HepG2 (cell line): ENCODE data around the gene TXNL4B. TPM values are rescaled to one million over a fixed set of nuclear protein-coding genes. Genes with fewer than 3 reads are reported as not detected.

Experiments used
- ATAC-seq: fragments of 200-7000 bp; cut with Tn5 transposase; 3 replicates; pipeline ENCODE4 v1.9.1; 2020; ENCODE audit warnings: mild to moderate bottlenecking, moderate library complexity
- BruUV-seq: library from RNA; stranded (reverse); fragments of 400-500 nt; replicated peaks from 2 replicates; lab custom pipeline; 2021; lab: Mats Ljungman, UMichigan
- CTCF ChIA-PET: fragments of 300-600 bp; formaldehyde crosslinking; extraction: SDS; loops from one replicate; lab custom pipeline; 2021; ENCODE audit warnings: low total read pairs, inconsistent platforms, low intra/inter-chr PET ratio; lab: Yijun Ruan, JAX
- POLR2A ChIA-PET: fragments of 350-600 bp; sonication (Branson Sonifier 250); formaldehyde crosslinking; loops from one replicate; lab custom pipeline; 2020; ENCODE audit warnings: antibody characterized with exemption, inconsistent platforms; lab: Yijun Ruan, JAX
- DNase-seq: peaks from one replicate; pipeline ENCODE4 v3.0.0-alpha.2; 2015; ENCODE audit warnings: low spot score
- FAIRE-seq: peaks from 3 replicates; lab custom pipeline; 2011; peaks lifted over from hg19 to GRCh38; lab: Jason Lieb, UNC
- H2AFZ ChIP-seq: one replicate; pipeline ENCODE4 v1.6.1; 2011; ENCODE audit warnings: low read length, inconsistent platforms
- H3K27ac ChIP-seq: fragments of 300-600 bp; 3 replicates; pipeline ENCODE4 v1.8.0; 2011; ENCODE audit warnings: mixed run types, mild to moderate bottlenecking, mixed read lengths, low read length, inconsistent platforms; ENCODE audit not compliant: insufficient read depth; ENCODE audit errors: extremely low read length
- H3K27me3 ChIP-seq, 2 experiments: fragments of 200-600 bp in 1 of 2; 2 replicates in 1 of 2; 3 replicates in 1 of 2; pipeline versions ENCODE4 v1.6.0 to v1.8.0; 2011; ENCODE audit warnings: low read length in 2 of 2, mild to moderate bottlenecking in 2 of 2, moderate library complexity in 2 of 2, inconsistent platforms in 1 of 2; ENCODE audit not compliant: insufficient read depth in 2 of 2, control insufficient read depth in 1 of 2
- H3K36me3 ChIP-seq, 2 experiments: fragments of 200-600 bp in 1 of 2; replicated peaks in 1 of 2; 2 replicates in 1 of 2; 3 replicates in 1 of 2; pipeline versions ENCODE4 v1.5.1 to v1.8.0; 2011; ENCODE audit warnings: low read length in 2 of 2, inconsistent platforms in 1 of 2; ENCODE audit not compliant: insufficient read depth in 2 of 2, control insufficient read depth in 1 of 2
- H3K4me1 ChIP-seq: 2 replicates; pipeline ENCODE4 v1.5.1; 2012; ENCODE audit warnings: low read length, inconsistent platforms; ENCODE audit not compliant: insufficient read depth
- H3K4me2 ChIP-seq: 2 replicates; pipeline ENCODE4 v1.6.0; 2011; ENCODE audit warnings: low read depth, low read length, inconsistent platforms
- H3K4me3 ChIP-seq, 3 experiments: fragments of 200-600 bp in 1 of 3; sonication (generic), shearing (Covaris generic) in 1 of 3; replicated peaks in 1 of 3; 2 replicates each; pipeline ENCODE4 v1.5.1; 2011 to 2016; ENCODE audit warnings: low read length in 3 of 3, inconsistent platforms in 2 of 3, low read depth in 2 of 3, mild to moderate bottlenecking in 2 of 3, control low read depth in 1 of 3, mixed read lengths in 1 of 3; ENCODE audit not compliant: insufficient read depth in 1 of 3
- H3K79me2 ChIP-seq: one replicate; pipeline ENCODE4 v1.6.1; 2011; ENCODE audit warnings: low read length, inconsistent platforms; ENCODE audit not compliant: insufficient read depth
- H3K9ac ChIP-seq: 2 replicates; pipeline ENCODE4 v1.6.0; 2011; ENCODE audit warnings: mild to moderate bottlenecking, low read depth, low read length, inconsistent platforms; ENCODE audit not compliant: insufficient read depth
- H3K9me3 ChIP-seq: 2 replicates; pipeline ENCODE4 v1.5.1; 2012; ENCODE audit warnings: mild to moderate bottlenecking, low read length
- H4K20me1 ChIP-seq: 2 replicates; pipeline ENCODE4 v1.6.0; 2011; ENCODE audit warnings: inconsistent platforms, mild to moderate bottlenecking, low read length, moderate library complexity; ENCODE audit not compliant: insufficient read depth
- CHD4 ChIP-seq: fragments of 200-600 bp; sonication (generic); IDR thresholded peaks from 2 replicates; pipeline ENCODE4 v1.7.0; 2017; ENCODE audit warnings: mild to moderate bottlenecking, low read length, borderline replicate concordance
- CTCF ChIP-seq: sonication (generic); formaldehyde crosslinking; IDR thresholded peaks from 2 replicates; pipeline ENCODE4 v1.5.0; 2020; ENCODE audit warnings: mild to moderate bottlenecking, missing genetic modification reagents, moderate library complexity
- SP1 ChIP-seq, 2 experiments: fragments of 450-650 bp in 1 of 2; sonication (generic) in 1 of 2; formaldehyde crosslinking in 1 of 2; IDR thresholded peaks; 2 replicates each; pipeline versions ENCODE4 v1.4.0 to v1.6.1; 2016 to 2020; ENCODE audit warnings: missing genetic modification reagents in 1 of 2
- ZBTB44 ChIP-seq: sonication (generic); formaldehyde crosslinking; IDR thresholded peaks from 2 replicates; pipeline ENCODE4 v1.4.0; 2020; ENCODE audit warnings: missing genetic modification reagents
- ZFP90 ChIP-seq: sonication (generic); formaldehyde crosslinking; IDR thresholded peaks from 2 replicates; pipeline ENCODE4 v1.8.0; 2022; ENCODE audit warnings: missing genetic modification reagents, mild to moderate bottlenecking, inconsistent platforms, borderline replicate concordance
- ZNF337 ChIP-seq: sonication (generic); formaldehyde crosslinking; IDR thresholded peaks from 2 replicates; pipeline ENCODE4 v1.5.1; 2020; ENCODE audit warnings: missing genetic modification reagents, low read depth, mild to moderate bottlenecking, borderline replicate concordance
- ZNF354B ChIP-seq: sonication (generic); formaldehyde crosslinking; IDR thresholded peaks from 2 replicates; pipeline ENCODE4 v1.8.0; 2022; ENCODE audit warnings: mild to moderate bottlenecking, missing genetic modification reagents
- ZNF660 ChIP-seq: sonication (generic); formaldehyde crosslinking; IDR thresholded peaks from 2 replicates; pipeline ENCODE4 v1.5.1; 2020; ENCODE audit warnings: mild to moderate bottlenecking, low read depth, missing genetic modification reagents, borderline replicate concordance
- WGBS: methylation state at CpG from one replicate; pipeline ENCODE4 v1.1.6; 2017; ENCODE audit warnings: low lambda C conversion rate; 5-methylcytosine and 5-hydroxymethylcytosine counted together
- in situ Hi-C: cut with HindIII; loops from 2 replicates; pipeline ENCODE4 v1.10.0; 2017; ENCODE audit warnings: low pct_unique_long_range_greater_than_20kb; ENCODE audit not compliant: extremely low pct_ligation_motif_present
- intact Hi-C: fragments of 100-400 bp; cut with micrococcal nuclease; formaldehyde crosslinking; loops from one replicate; pipeline ENCODE4 v1.10.0; 2022; ENCODE audit not compliant: unreplicated experiment
- polyA plus RNA-seq, 8 experiments: library from polyadenylated mRNA; depleted of rRNA in 3 of 8; stranded (reverse) in 7 of 8; unstranded in 1 of 8; fragments of >200 nt; fragmentation: Illumina TruSeq in 4 of 8; extraction: Trizol in 4 of 8; gene quantifications; 2 replicates each; pipeline versions ENCODE4 v1.2.1 to v1.2.3, GENCODE V29; 2011 to 2016; ENCODE audit warnings: low read depth in 4 of 8, missing spikeins in 1 of 8, mixed read lengths in 1 of 8; ENCODE audit not compliant: insufficient read depth in 1 of 8
- total RNA-seq, 5 experiments: library from RNA; depleted of rRNA; stranded (reverse); fragments of >200 nt; fragmentation: Illumina TruSeq; extraction: Trizol; gene quantifications; 2 replicates each; pipeline ENCODE4 v1.2.3, GENCODE V29; 2016; ENCODE audit warnings: low read depth in 1 of 5
- TF ChIP-seq, protein P1 (sequence below): sonication (generic); formaldehyde crosslinking; IDR thresholded peaks from 2 replicates; pipeline ENCODE4 v1.8.1; 2023; ENCODE audit warnings: mild to moderate bottlenecking, missing genetic modification reagents
- TF ChIP-seq, protein P2 (sequence below): sonication (generic); formaldehyde crosslinking; IDR thresholded peaks from 2 replicates; pipeline ENCODE4 v1.4.0; 2020; ENCODE audit warnings: missing genetic modification reagents
- TF ChIP-seq, protein P3 (sequence below): sonication (generic); formaldehyde crosslinking; IDR thresholded peaks from 2 replicates; pipeline ENCODE4 v1.9.0; 2021; ENCODE audit warnings: missing genetic modification reagents, borderline replicate concordance

The TXNL4B gene
- total and polyA plus RNA-seq, 2 of the 13 experiments (the other 11 are each of a cell fraction or from before 2014, with no cell fraction given): 17.4 to 18.3 TPM

DNA sequence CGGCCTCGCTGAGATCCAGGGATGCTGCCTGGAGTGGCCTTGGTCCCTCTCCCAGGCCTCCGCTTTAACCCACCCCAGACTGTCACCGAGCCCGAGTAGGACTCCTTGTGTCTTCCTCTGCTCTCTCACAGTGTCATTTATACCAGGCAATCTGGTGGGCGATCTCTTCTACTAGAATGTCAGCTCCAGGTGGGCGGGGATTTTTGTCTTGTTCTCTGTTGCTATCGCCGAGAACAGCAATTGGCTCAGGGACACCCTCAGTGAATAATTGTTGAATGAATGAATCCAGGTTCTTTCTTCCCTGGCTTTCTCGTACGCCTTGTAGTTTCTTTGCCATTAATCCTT is 818 bp upstream of the TXNL4B start (continued):
- TF ChIP-seq, protein P1, sequence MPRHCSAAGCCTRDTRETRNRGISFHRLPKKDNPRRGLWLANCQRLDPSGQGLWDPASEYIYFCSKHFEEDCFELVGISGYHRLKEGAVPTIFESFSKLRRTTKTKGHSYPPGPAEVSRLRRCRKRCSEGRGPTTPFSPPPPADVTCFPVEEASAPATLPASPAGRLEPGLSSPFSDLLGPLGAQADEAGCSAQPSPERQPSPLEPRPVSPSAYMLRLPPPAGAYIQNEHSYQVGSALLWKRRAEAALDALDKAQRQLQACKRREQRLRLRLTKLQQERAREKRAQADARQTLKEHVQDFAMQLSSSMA (CRISPR knock-in tag): no peak
- TF ChIP-seq ZNF660 (no peak), CHD4 (no peak)
- TF ChIP-seq, all 625 proteins: peak for 17

GRCh38 chr16:72092832-72093447 is 480 bp downstream of the TXNL4B start:
- Histone ChIP-seq H3K4me1 (peaks cover 54% of the 10 kb centered on the region), H3K27me3 (peaks cover 0 to 4% of the 10 kb centered on the region in 2 experiments; a peak in 1 of 5 replicates), H3K9me3 (no peaks in the 10 kb centered on the region), H3K27ac (peak overlapping the region; percentile 88), H3K36me3 (peaks cover 21 to 48% of the 10 kb centered on the region in 2 experiments), H3K79me2 (peaks cover 75% of the 10 kb centered on the region), H3K9ac (peak overlapping the region; percentile 92), H3K4me3 (peak overlapping the region; percentile 98 to 100 (median 98)), H4K20me1 (no peaks in the 10 kb centered on the region; the same call in none of the 2 replicates), H2AFZ (no peak overlapping the region), H3K4me2 (peak overlapping the region; percentile 91)
- WGBS: 1% methylated on average over 22 of the region's 22 CpGs
- ChIA-PET CTCF (interaction anchor here (0.8 kb wide), 1 partner anchor 26 kb away, joined by 3 read pairs; no protein-coding TSS in a partner anchor), POLR2A (interaction anchor here (0.6 to 4.7 kb wide), 22 partner anchors 9 to 284 kb away, joined by 3 to 51 read pairs (median 5); partner anchors contain the start of genes AP1G1, HP, HPR and IST1)
- in situ Hi-C loops (no loop called here), intact Hi-C loops (loop anchor here (1.0 kb wide), 4 partner anchors 11 to 198 kb away; partner anchors contain the start of genes DHODH and IST1)
- FAIRE-seq: no peak
- ATAC-seq: peak; percentile 49
- DNase-seq: peak; percentile 63
- BruUV-seq: TSS peak; percentile 49
- TF ChIP-seq, protein P2, sequence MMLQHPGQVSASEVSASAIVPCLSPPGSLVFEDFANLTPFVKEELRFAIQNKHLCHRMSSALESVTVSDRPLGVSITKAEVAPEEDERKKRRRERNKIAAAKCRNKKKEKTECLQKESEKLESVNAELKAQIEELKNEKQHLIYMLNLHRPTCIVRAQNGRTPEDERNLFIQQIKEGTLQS: 0 out of 2 replicates have a peak, but pooled peaks have one; percentile 3
- TF ChIP-seq ZNF337 (CRISPR knock-in tag) (no peak), ZNF354B (CRISPR knock-in tag) (no peak), SP1 (IDR thresholded peaks at IDR 0.05) (no peak), SP1 (CRISPR knock-in tag; IDR thresholded peaks at IDR 0.05) (no peak), ZFP90 (no peak), ZBTB44 (CRISPR knock-in tag) (no peak), CTCF (CRISPR knock-in tag) (no peak)
- TF ChIP-seq, protein P3, sequence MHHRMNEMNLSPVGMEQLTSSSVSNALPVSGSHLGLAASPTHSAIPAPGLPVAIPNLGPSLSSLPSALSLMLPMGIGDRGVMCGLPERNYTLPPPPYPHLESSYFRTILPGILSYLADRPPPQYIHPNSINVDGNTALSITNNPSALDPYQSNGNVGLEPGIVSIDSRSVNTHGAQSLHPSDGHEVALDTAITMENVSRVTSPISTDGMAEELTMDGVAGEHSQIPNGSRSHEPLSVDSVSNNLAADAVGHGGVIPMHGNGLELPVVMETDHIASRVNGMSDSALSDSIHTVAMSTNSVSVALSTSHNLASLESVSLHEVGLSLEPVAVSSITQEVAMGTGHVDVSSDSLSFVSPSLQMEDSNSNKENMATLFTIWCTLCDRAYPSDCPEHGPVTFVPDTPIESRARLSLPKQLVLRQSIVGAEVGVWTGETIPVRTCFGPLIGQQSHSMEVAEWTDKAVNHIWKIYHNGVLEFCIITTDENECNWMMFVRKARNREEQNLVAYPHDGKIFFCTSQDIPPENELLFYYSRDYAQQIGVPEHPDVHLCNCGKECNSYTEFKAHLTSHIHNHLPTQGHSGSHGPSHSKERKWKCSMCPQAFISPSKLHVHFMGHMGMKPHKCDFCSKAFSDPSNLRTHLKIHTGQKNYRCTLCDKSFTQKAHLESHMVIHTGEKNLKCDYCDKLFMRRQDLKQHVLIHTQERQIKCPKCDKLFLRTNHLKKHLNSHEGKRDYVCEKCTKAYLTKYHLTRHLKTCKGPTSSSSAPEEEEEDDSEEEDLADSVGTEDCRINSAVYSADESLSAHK: no peak
